Activated B cell treated with CpG ODN at 0.5 μM for 24 hours (primary cell): ENCODE measurements around the gene SLC17A6. TPM values are rescaled to one million over a fixed set of nuclear protein-coding genes. Genes with fewer than 3 reads are reported as not detected.

Experiments used
- ATAC-seq: fragments of 200-7000 bp; cut with Tn5 transposase; one replicate; pipeline ENCODE4 v1.10.0; 2021; ENCODE audit warnings: low read depth, mild to moderate bottlenecking, moderate library complexity
- CTCF ChIA-PET: fragments of 350-600 bp; sonication (Branson Sonifier 250); formaldehyde crosslinking; loops from one replicate; lab custom pipeline; 2021; ENCODE audit warnings: antibody characterized with exemption; lab: Charles Lee
- POLR2A ChIA-PET: fragments of 350-600 bp; sonication (Branson Sonifier 250); formaldehyde crosslinking; loops from one replicate; lab custom pipeline; 2021; ENCODE audit warnings: antibody characterized with exemption; lab: Charles Lee
- DNase-seq: peaks from one replicate; pipeline ENCODE4 v3.0.0; 2022
- H3K27ac Mint-ChIP-seq: one replicate; pipeline ENCODE4 v1.8.0; 2020; ENCODE audit warnings: mixed read lengths
- H3K27me3 Mint-ChIP-seq: one replicate; pipeline ENCODE4 v1.8.0; 2021; ENCODE audit warnings: mixed read lengths
- H3K36me3 Mint-ChIP-seq: one replicate; pipeline ENCODE4 v1.8.0; 2021; ENCODE audit warnings: low read depth, mixed read lengths
- H3K4me1 Mint-ChIP-seq: one replicate; pipeline ENCODE4 v1.8.0; 2021; ENCODE audit warnings: mixed read lengths
- H3K4me3 Mint-ChIP-seq: one replicate; pipeline ENCODE4 v1.8.0; 2020; ENCODE audit warnings: mild to moderate bottlenecking, mixed read lengths
- H3K9me3 Mint-ChIP-seq: one replicate; pipeline ENCODE4 v1.8.0; 2020; ENCODE audit warnings: mixed read lengths
- CTCF ChIP-seq: fragments of 200-600 bp; IDR thresholded peaks from one replicate; pipeline ENCODE4 v1.8.0; 2022; ENCODE audit warnings: antibody characterized with exemption, mild to moderate bottlenecking
- intact Hi-C: fragments of 100-400 bp; cut with micrococcal nuclease; formaldehyde crosslinking; loops from one replicate; pipeline ENCODE4 v1.15.1; 2024
- total RNA-seq: library from RNA; stranded (reverse); gene quantifications from 2 replicates; pipeline ENCODE4 v1.2.3, GENCODE V29; 2022

The SLC17A6 gene
- total RNA-seq, 1 donor from 2014 or later, result not detected

DNA sequence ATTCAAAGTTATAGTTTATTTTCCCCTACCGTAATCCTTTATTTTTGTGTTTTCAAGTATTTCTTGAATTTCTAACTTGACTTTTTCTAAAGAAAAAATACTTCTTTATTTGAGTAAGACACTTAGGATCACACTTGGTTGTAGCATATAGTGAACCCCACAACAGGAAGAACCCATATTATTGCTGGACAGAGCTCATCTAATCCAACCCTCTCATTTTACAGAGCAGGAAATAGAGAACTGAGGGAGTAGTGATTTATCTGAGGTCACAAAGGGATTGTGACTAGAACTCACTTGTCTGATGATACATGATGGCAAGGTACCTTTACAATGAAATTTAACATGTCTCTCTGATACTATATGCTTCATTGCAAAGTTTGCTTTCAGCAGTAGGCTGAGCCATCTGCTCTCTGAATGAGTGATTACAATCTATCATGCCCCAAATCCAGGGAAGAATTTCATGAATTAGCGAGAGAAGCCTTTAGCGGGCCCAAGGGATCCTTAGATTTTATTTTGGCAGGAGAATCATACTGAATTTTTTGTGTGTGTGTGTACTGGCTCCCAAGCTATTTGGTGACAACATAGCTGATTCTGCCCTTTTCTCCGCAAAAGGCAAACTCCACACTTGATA is 9.8 kb downstream of the SLC17A6 start:
- Mint-ChIP-seq H3K27me3 (peaks cover 26% of the 10 kb centered on the region), H3K36me3 (no peaks in the 10 kb centered on the region), H3K9me3 (no peaks in the 10 kb centered on the region), H3K4me3 (no peak overlapping the region), H3K27ac (no peak overlapping the region), H3K4me1 (no peaks in the 10 kb centered on the region)
- intact Hi-C loops, result no loop called here
- TF ChIP-seq CTCF, result no peak
- CTCF ChIA-PET, result no interaction called here
- no peak for ATAC-seq
- DNase-seq, result no peak
- POLR2A ChIA-PET, result no interaction called here

GRCh38 chr11:22349491-22349890 is 11.3 kb downstream of the SLC17A6 start:
- CTCF ChIA-PET, result no interaction called here
- peaks cover 14% of the 10 kb centered on the region for H3K27me3 Mint-ChIP-seq

DNA sequence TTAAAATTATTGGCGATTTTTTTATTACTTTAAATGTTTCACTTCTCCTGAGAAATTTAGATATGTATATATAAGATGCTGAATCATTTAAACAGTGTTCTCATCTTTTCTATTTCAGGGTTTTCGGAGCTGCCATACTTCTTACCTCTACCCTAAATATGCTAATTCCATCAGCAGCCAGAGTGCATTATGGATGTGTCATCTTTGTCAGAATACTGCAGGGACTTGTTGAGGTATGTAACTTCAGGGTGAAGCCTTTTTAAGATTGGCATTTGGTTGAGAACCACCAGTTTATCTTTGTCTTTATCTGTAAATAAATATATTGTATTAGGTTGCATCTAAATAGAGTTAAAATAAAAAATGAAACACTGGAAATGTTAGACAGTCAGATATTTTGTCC is 21.1 kb downstream of the SLC17A6 start:
- H3K36me3 Mint-ChIP-seq, result no peaks in the 10 kb centered on the region
- no peak for TF ChIP-seq CTCF
- intact Hi-C loops, result no loop called here
- H3K4me3 Mint-ChIP-seq, result no peak overlapping the region
- no peaks in the 10 kb centered on the region for H3K9me3 Mint-ChIP-seq
- H3K4me1 Mint-ChIP-seq, result no peaks in the 10 kb centered on the region
- ATAC-seq, result no peak
- no peak for DNase-seq
- ChIA-PET POLR2A (no interaction called here), CTCF (no interaction called here)
- H3K27me3 Mint-ChIP-seq, result no peaks in the 10 kb centered on the region
- no peak overlapping the region for H3K27ac Mint-ChIP-seq

More at GRCh38 chr11:22349491-22349890, 11.3 kb downstream of the SLC17A6 start:
- Mint-ChIP-seq H3K36me3 (no peaks in the 10 kb centered on the region), H3K27ac (no peak overlapping the region), H3K9me3 (no peaks in the 10 kb centered on the region), H3K4me3 (no peak overlapping the region), H3K4me1 (no peaks in the 10 kb centered on the region)
- no peak for TF ChIP-seq CTCF
- intact Hi-C loops, result no loop called here
- no peak for DNase-seq
- ATAC-seq, result no peak
- POLR2A ChIA-PET, result no interaction called here

DNA sequence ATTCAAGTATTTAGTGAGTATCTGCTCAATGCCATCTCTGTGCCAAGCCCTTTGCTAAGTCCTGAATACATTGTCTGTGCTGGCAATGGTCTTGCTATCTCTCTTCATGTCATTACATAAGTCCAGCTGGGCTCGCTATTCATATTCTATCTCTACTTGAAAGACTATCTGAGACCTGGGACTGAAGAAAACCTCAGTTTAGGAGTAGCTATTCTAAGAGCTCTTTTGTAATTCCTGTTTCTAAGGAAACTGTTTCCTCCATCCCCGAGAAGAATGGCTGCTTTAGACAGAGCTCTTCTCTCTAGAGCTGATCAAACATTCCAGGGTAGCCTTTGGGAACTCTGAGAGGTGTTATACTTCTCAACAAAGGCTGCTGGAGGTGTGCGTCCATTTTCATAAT is 33.0 kb downstream of the SLC17A6 start:
- DNase-seq (no peak), ATAC-seq (no peak)
- ChIA-PET POLR2A (no interaction called here), CTCF (no interaction called here)
- no peak overlapping the region for H3K4me3 Mint-ChIP-seq
- H3K9me3 Mint-ChIP-seq, result no peaks in the 10 kb centered on the region
- TF ChIP-seq CTCF, result no peak
- no peak overlapping the region for H3K27ac Mint-ChIP-seq
- intact Hi-C loops, result no loop called here
- H3K4me1 Mint-ChIP-seq, result no peaks in the 10 kb centered on the region
- no peaks in the 10 kb centered on the region for H3K27me3 Mint-ChIP-seq
- no peaks in the 10 kb centered on the region for H3K36me3 Mint-ChIP-seq

DNA sequence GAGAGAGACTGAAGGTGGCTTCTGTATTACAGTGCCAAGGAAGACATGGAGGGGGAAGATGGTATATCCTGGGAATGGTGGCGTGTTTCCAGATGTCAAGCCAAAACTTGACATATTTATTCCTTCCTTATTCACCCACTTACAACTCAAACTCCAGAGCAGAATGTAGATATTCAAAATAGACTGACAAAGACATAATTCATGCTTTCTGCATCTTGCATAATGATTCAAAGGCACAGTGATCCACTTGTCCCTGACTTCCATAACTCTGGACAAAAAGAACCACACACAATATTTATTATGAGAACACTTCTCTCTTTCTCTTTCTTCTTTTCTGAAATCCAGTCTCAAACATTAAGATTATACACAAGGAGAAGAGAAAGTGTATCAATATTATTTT is 48.9 kb downstream of the SLC17A6 start:
- Mint-ChIP-seq H3K27me3 (no peaks in the 10 kb centered on the region), H3K27ac (no peak overlapping the region), H3K4me3 (no peak overlapping the region), H3K4me1 (no peaks in the 10 kb centered on the region), H3K9me3 (no peaks in the 10 kb centered on the region), H3K36me3 (no peaks in the 10 kb centered on the region)
- intact Hi-C loops, result no loop called here
- POLR2A ChIA-PET, result no interaction called here
- DNase-seq, result no peak
- CTCF ChIA-PET, result no interaction called here
- no peak for ATAC-seq
- no peak for TF ChIP-seq CTCF
